ENCODE results near the gene CSAG2.

The CSAG2 gene

GRCh38 chrX:152658302-152658701 is 50.8 kb downstream of the CSAG2 start:
- no peak for DNase-seq

All from eye (tissue), 1 donor.